ENCODE data around the gene TFEB. TPM values are rescaled to one million over a fixed set of nuclear protein-coding genes. Genes with fewer than 3 reads are reported as not detected.

TFEB gene
- total RNA-seq, 1 donor from 2014 or later, result 41.7 TPM

DNA sequence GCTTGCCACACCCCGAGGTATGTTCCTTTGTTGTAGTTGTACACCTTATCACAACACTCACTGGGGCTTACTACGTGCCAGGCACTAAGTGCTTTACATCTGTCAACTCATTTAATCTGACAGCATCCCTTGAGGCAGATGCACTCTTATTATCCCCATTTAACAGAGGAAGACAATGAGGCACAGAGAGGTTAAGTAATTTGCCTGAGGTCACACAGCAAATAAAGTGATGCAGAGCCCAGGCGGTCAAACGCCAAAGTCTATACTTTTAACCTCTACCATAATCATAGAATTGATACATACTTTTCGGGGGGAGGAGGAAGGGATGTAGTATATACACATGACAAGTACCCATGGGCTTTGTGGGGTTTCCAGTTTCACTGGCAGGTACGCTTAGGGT is 59.4 kb downstream of the TFEB start:
- no peak for DNase-seq (ENCODE audit: low spot score)

DNA sequence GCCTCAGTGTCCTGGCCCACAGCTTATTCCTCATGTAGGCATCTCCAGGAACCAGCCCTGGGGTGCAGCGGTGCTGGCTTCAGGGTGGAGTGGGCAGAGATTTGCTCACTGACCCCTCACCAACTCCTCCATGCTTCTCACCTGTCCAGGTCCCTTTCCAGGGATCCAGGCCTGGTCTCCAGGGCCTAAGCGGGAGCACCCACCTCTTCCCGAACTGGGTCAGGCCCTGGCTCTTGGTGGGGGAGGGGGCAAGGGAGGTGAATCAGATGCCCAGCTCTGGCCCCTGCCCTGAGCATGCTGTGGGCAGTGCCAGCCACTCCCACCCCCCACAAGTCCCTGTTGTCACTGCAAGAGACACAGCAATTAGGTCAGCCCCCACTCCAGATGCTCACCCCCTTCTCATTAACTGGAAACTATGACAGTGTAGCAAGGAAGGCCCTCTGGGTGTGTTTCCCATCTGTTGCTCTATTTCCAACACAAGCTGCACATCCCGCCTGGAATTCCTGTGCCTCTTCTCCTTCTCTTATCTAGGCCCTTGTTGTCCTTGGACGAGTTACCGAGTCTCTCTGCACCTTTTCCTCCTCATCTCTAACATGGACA is 60.1 kb downstream of the TFEB start:
- DNase-seq (ENCODE audit: low spot score), result no peak

DNA sequence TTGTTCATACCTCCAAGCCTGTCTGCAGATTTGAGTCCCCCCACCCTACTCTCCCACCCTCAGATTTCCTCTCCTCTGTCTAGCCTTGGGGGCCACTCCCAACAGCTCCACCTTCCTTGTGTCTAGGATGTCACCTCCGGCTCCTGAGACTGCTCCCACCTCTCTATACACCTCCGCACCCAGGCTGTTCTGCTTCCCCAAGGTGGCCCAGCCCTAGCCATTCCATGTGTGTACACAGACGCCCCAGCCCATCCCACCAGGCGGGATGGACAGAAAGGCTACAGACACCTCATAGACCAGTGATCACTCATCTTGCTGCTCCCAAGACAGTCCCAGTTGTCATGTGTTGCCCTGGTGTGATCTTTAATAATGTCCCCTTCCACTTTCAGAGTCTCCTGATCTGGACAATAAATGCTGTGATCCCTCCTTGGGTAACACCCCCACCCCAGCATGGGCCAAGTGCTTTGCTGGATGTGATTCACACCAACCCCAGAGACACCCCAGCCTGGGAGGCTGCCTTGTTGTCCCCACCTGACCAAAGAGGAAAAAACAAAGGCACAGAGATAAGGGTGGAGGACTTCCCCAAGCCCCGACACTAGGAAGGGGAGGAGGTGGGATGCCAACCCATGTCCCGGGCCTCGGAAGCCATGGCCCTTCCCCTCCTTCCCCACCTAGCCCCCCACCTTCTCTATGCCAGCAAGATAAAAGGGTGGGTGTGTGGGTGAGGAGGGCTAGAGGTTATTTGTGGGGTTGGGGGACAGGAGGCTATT is 61.0 kb downstream of the TFEB start:
- DNase-seq (ENCODE audit: low spot score), result no peak

DNA sequence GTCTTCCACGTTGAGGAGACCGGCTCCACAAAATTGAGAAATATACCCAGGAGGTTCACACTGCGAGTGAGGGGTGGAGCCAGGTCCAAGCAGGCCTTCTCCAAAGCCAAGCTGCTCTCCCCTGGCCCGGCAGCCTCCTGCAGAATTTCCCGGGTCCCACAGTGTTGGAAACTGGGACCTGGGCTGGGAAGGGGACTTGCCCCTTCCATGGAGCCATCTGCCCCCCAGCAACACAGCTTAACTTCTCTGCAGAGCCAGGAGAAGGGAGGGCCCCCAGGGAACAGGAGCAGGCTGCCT is 61.8 kb downstream of the TFEB start:
- no peak for DNase-seq (ENCODE audit: low spot score)

GRCh38 chr6:41672816-41673703 is 62.3 kb downstream of the TFEB start:
- no peak for DNase-seq (ENCODE audit: low spot score)

- no peak for DNase-seq (ENCODE audit: low spot score)
Observed at GRCh38 chr6:41672016-41672415, 63.4 kb downstream of the TFEB start.

DNA sequence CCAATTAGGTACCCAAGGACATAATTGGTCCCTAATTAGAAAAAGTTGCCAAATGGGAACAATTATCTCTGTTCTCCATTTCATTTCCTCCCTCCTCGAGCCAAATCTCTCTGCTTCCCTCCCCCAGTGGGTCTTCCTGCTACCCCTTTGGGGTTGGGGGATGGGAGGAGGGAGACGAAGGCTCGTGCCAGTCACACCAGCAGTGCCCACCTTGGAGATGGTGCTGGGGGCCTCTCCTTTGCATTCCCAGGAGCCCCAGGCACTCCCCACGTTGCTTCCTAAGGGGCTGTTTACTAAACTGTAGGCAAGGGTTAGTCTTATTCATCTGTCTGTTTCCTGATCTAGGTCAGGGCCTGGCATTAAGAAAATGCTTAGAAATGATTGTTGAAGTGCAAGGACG is 64.0 kb downstream of the TFEB start:
- DNase-seq (ENCODE audit: low spot score), result no peak

- DNase-seq (ENCODE audit: low spot score), result no peak
Observed at GRCh38 chr6:41670703-41671360, 64.6 kb downstream of the TFEB start.

DNA sequence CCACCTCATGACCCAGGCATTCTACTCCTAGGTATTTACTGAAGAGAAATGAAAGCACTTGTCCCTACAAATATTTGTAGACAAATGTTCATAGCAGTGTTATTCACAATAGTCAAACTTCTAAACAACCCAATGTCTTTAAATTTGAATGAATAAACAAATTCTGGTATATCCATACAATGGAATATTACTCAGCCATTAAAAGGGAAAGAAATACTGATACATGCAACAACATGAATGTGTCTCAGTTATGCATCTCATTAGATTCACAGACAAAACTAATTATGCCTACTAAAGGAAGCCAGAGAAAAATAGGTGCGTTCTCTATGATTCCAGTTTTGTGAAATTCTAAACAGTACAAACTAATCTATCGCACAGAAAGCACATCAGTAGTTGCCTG is 66.4 kb downstream of the TFEB start:
- no peak for DNase-seq (ENCODE audit: low spot score)

- DNase-seq (ENCODE audit: low spot score), result no peak
Observed at GRCh38 chr6:41667195-41667594, 68.2 kb downstream of the TFEB start.

DNA sequence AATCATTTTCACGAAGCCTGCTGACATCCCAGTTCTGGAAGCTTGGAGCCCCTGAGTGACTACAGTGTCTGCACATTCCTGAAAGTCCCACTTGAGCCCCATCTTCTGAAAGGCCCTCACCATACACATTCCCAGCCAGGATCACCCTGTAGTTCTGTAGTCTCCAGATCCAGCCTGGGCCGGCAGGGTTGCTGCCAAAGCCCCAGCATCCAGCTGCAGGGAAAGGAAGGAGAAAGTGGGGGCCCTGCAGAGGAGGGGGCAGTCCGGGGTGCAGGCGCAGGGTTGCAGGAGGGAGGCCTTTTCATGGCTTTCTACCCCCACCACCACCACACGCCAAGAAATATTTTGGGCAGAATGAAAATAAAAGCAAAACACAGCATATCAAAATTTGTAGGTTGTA is 71.1 kb downstream of the TFEB start:
- no peak for DNase-seq (ENCODE audit: low spot score)

DNA sequence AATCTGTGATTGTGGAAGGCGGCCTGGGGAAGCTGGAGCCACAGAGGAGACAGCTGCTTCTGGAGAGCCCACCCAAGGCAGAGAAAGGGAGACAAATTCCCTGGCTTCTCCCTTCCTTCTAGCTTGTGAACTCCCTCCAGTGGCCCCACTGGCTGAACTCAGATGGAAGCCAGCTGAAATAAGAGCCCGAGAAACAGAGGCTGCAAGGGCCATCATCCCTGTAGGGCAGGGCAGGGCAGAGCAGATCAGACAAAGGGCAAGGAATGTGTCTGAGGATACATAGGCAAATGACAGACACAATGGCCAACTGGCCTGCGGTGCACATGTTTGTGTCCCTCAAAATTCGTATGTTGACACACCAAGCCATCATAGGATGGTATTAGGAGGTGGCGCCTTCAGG is 71.8 kb downstream of the TFEB start:
- no peak for DNase-seq (ENCODE audit: low spot score)

DNA sequence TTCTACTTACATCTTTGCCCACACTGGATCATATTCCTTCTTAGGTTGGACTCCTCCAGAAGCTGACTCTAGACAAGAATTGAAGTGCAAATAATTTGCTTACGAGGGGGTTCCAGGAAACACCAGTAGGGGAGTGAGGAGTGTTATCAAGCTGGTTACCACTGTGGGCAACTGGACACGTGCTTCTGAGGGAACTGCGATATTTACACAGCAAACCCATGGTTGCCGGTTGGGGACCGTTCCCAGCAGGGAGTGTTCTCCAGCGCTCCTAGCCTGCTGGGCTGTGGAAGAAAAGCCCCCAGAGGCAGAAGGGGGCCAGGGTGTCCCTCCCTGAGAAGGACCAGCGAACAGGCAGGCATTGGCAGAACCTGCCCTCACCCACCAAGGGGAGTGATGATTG is 75.5 kb downstream of the TFEB start:
- DNase-seq (ENCODE audit: low spot score), result no peak

DNA sequence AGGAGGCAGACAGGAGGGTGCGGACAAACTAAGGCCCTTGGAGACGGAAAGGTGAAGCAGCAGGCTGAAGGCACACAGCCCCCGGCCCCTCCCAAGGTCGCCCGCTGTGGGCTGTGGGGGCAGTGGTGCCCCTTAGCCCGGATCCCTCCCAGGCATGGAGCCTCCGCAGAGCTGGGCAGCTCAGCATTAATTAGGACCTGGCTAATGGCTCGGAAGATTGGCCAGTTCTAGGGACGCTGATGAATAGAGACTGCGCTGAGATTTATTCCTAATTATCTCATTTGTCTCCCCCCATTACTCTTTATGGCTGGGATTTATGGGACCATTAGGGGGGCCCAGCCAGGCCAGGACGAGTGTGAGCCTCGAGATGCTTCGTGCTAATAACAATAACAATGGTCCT is 76.8 kb downstream of the TFEB start:
- DNase-seq (ENCODE audit: low spot score), result no peak

- DNase-seq (ENCODE audit: low spot score), result no peak
Observed at GRCh38 chr6:41657131-41658094, 78.0 kb downstream of the TFEB start.

GRCh38 chr6:41656002-41656691 is 79.3 kb downstream of the TFEB start:
- no peak for DNase-seq (ENCODE audit: low spot score)

- no peak for DNase-seq (ENCODE audit: low spot score)
Observed at GRCh38 chr6:41655646-41656001, 79.8 kb downstream of the TFEB start.

GRCh38 chr6:41655176-41655575 is 80.2 kb downstream of the TFEB start:
- DNase-seq (ENCODE audit: low spot score), result no peak

GRCh38 chr6:41654698-41655151 is 80.7 kb downstream of the TFEB start:
- DNase-seq (ENCODE audit: low spot score), result no peak

- DNase-seq (ENCODE audit: low spot score), result no peak
Observed at GRCh38 chr6:41654151-41654697, 81.2 kb downstream of the TFEB start.
